H54 (cell line): ENCODE measurements around the gene CDH23.

ENCODE experiments used
- DNase-seq: peaks from one replicate; pipeline ENCODE4 v3.0.0; 2011; ENCODE audit warnings: low spot score, mixed read lengths; ENCODE audit not compliant: insufficient read length
- FAIRE-seq: peaks from 3 replicates; lab custom pipeline; 2011; peaks lifted over from hg19 to GRCh38; lab: Jason Lieb, UNC
- POLR2A ChIP-seq: IDR thresholded peaks from 2 replicates; pipeline ENCODE4 v1.6.1; 2011; ENCODE audit warnings: low read depth, mild to moderate bottlenecking, low read length

Gene CDH23

DNA sequence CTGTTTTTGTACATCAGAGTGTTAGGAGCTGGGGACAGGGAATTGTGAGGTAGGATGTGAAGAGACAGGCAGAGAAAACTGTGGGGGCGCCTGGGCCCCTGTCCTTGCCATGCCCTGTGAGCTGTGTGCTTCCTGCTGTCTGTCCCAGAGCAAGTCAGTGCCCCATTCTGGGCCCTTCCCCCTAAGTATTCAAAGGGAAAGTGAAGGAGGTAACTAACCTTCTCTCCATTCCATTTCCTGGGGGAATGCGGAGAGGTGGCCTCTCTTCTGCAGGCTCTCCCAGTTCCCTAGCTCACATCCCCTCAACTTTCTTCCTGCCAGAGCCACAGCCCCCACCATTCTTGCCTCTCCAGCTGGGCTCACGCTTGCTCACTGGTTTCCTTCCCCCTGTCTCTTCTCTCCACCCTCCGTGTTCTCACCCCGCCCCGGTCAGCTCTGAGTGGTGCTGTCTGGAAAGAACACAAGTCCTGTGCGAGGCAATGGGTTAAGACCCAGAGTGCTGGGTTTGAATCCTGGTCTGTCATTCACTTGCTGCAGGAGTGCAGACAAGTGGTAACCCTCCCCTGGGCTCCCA, 386.3 kb downstream of the CDH23 start:
- TF ChIP-seq POLR2A, result no peak
- FAIRE-seq, result no peak
- no peak for DNase-seq

DNA sequence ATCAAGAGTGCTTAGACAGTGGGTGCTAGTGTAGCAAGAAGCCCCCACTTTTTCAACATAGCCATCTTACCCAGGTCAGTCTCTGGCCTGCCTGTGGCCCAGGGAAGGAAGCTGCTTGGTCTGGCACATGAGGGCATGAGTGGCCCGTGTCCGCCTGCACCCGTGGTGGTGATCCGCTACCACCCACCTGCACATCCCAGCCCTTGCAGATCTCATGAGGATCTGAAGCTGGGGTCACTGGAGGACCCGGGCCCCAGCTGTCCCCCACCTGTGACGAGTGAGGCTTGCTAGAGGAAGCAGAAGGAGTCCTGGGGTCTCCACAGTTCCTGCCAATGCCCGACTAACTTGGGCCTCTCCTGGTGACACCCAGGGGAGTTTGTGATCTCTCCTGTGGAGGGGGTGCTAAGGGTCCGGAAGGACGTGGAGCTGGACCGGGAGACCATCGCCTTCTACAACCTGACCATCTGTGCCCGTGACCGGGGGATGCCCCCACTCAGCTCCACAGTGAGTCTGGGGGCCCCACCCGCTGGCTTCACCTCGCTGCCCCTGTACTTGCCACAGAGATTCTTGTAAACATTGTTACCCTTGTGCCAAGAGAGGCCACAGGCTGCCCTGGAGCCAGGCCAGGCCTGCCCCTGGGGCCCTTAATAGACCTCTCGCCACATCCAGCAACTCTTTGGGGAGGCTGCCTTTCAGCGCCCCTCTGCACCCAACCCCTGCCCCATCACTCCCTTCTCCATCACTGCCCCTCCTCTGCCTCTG, 387.4 kb downstream of the CDH23 start:
- DNase-seq (no peak), FAIRE-seq (no peak)
- TF ChIP-seq POLR2A, result no peak

DNA sequence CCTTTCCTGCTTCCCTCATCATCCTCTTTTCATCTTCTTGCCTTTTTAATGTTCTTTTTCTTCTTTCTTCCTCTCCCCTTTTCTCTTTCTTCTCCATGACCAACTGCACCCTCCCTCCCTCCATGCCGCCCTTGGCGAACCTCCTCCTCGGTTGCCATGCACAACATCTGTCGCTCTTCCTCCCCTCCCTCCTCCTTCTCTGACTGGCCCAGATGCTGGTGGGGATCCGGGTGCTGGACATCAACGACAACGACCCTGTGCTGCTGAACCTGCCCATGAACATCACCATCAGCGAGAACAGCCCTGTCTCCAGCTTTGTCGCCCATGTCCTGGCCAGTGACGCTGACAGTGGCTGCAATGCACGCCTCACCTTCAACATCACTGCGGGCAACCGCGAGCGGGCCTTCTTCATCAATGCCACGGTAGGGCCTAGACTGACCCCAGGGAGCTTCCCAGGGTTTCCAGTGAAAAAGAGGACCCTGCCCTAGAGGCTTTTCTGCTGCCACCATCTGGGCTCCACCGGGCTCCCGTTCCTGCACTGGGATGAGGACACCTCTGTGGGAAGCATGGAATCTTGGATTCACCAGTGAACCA, 388.1 kb downstream of the CDH23 start:
- no peak for TF ChIP-seq POLR2A
- FAIRE-seq (no peak), DNase-seq (no peak)

DNA sequence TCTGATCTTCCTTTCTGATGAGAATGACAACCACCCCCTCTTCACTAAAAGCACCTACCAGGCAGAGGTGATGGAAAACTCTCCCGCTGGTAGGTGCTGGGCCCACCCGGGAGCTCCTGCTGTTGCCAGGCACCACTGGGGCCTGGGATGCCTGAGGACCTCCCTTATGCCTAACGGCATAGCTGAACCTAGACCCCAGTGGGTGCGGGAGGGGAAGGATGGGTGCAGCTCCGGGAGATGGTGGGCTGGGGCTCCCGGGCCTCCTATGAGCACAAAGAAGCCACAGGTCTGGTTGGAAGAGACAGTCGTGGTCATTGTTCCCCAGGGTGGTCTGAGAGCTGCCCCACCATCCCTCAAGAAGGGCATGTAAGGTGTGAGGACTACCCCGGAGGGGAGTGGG, 392.2 kb downstream of the CDH23 start:
- TF ChIP-seq POLR2A, result no peak
- no peak for FAIRE-seq

DNA sequence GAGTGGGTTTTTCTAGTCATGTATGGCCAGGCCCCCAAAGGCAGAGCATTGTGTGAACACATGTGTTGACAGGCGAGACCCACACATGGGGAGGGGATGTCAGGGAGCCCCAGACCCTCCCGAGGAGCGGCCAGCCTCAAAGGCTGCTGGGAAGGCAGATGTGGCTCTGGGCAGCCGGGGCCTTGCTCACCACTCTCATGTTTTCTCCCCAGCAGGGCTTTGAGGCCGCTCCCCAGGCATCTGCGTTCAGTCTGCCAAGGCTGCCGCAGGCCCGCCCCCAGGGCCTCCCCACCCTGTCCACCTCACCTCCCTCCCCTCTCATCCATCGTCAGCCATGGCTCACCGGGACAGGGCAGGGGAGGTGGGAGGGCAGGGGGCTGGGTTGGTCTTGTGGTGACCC, 393.2 kb downstream of the CDH23 start:
- no peak for FAIRE-seq
- no peak for DNase-seq
- TF ChIP-seq POLR2A, result no peak

More for the DNA sequence above, 392.2 kb downstream of the CDH23 start:
- DNase-seq, result no peak

DNA sequence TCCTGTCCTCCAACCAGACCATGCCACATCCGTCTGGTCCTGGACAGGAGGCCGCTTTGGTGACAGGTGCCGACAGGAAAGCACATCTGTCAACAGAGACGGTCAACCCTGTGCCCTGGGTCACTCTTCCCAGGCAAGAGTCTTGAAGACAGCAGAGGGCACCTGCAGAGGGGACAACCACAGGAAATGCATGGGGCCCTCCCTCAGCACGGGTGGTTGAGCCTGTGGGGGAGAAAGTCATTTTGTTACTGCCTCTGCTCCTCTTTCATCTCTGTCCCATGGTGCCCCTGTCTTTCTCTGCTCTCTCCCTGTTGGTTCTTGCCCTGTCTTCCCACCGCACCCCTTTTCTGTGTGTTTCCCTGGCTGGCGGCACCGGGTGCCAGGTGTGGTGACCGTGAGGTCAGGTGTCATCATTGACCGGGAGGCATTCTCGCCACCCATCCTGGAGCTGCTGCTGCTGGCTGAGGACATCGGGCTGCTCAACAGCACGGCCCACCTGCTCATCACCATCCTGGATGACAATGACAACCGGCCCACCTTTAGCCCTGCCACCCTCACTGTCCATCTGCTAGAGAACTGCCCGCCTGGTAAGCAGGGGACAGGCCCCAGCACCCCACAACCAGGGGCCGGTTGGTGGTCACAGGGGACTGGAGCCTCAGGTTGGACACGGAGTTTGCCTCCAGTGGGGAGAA, 394.2 kb downstream of the CDH23 start:
- FAIRE-seq, result no peak
- no peak for DNase-seq
- TF ChIP-seq POLR2A, result no peak

DNA sequence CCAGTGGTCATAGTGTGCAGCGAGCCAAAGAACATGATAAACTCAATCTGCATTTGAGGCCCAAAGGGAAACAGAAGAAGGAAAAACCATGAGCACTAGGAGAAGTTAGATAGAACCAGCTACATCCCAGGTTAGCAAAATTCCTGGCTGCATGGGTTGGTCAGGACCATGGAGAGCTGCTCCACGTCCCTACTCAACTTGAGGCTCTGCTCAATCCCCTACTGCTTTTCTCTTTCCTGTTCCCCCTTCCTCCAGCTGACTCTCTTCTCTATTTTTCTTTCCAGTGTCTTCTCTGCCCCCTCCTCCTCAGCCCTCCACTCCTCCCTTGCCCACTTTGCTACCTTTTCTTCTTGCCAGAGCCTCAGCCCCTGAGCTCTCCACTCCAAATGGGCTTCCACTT, 398.5 kb downstream of the CDH23 start:
- no peak for TF ChIP-seq POLR2A
- DNase-seq (peak; percentile 54), FAIRE-seq (peak; percentile 73)

DNA sequence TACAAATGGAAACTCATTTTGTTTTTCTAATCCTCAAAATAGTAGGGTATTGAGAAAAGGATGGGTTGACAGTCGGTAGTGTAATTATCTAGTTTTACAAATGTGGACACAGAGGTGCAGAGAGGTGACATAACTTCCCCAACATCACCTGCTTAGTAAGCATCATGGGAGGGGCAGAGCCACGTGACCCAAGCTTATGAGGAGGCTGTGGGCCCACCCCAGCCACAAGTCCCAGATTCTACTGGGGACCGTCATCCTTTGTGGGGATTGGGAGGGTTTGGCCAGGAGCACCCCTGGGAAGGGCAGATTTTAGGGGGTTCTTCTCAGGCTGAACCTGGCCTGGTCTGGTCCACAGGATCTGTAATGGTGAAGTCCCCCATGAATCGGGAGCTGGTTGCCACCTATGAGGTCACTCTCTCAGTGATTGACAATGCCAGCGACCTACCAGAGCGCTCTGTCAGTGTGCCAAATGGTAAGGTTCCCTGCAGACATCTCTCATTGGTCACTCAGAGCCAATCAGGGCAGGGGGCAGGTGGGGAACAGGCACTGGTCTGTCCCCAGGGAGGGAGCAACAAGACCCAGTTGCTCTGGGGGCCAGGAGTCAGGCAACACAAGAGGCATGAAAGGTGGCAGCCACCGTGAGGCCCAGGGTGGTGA, 400.2 kb downstream of the CDH23 start:
- FAIRE-seq (no peak), DNase-seq (no peak)
- TF ChIP-seq POLR2A, result no peak

DNA sequence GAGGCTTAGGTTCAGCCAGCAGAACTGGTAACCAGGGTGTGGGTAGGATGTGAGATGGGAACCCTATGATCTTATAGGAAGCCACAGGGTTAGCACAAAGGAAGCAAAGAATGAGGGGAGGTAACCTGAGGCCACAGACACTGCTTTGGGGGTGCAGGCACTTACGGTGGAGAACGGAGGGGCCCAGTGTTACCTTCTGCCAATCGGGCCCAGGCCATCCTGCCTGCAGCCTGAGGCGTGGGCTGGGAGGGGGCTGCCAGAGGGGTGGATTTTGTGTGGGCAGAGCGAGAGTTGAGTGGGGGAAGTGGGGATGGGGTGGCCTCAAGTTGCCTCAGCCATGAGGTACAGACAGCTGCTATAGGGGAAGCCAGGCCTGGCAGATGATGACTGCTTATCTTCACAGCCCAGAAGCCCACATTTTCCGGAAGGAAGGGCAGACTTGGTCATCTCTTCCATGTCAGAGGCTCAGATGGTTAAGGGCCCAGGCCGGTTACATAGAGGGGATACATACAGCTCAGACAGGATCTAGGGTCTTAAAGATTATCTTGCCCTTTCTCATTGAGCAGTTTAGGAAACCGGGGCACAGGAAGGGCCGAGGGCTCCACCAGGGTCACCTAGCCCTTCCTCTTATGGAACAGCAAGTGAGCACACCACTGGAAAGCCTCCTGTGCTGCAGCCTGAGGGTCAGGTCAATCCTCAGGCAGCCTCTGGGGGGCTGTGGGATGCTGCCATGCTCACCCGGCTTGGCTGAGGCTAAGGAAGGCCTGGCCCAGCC, 401.0 kb downstream of the CDH23 start:
- no peak for TF ChIP-seq POLR2A
- DNase-seq (no peak), FAIRE-seq (no peak)

DNA sequence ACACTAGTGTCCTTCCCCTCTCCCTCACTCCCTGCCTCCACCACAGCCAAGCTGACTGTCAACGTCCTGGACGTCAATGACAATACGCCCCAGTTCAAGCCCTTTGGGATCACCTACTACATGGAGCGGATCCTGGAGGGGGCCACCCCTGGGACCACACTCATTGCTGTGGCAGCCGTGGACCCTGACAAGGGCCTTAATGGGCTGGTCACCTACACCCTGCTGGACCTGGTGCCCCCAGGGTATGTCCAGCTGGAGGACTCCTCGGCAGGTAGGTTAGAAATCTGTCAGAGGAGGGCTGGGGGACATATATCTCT, 401.5 kb downstream of the CDH23 start:
- TF ChIP-seq POLR2A, result no peak
- no peak for FAIRE-seq
- no peak for DNase-seq

DNA sequence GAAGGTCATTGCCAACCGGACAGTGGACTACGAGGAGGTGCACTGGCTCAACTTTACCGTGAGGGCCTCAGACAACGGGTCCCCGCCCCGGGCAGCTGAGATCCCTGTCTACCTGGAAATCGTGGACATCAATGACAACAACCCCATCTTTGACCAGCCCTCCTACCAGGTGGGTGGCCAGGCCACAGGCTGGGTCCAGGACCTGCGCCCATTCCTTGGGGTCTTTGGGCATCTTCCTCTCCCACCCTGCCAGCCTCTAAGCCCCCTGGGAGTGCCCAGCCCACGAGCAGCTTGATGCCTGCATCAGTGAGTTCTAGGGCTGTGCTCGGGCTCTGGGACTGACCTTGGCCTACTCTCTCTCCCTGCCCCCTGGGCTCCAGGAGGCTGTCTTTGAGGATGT, 402.4 kb downstream of the CDH23 start:
- DNase-seq (no peak), FAIRE-seq (no peak)
- TF ChIP-seq POLR2A, result no peak

DNA sequence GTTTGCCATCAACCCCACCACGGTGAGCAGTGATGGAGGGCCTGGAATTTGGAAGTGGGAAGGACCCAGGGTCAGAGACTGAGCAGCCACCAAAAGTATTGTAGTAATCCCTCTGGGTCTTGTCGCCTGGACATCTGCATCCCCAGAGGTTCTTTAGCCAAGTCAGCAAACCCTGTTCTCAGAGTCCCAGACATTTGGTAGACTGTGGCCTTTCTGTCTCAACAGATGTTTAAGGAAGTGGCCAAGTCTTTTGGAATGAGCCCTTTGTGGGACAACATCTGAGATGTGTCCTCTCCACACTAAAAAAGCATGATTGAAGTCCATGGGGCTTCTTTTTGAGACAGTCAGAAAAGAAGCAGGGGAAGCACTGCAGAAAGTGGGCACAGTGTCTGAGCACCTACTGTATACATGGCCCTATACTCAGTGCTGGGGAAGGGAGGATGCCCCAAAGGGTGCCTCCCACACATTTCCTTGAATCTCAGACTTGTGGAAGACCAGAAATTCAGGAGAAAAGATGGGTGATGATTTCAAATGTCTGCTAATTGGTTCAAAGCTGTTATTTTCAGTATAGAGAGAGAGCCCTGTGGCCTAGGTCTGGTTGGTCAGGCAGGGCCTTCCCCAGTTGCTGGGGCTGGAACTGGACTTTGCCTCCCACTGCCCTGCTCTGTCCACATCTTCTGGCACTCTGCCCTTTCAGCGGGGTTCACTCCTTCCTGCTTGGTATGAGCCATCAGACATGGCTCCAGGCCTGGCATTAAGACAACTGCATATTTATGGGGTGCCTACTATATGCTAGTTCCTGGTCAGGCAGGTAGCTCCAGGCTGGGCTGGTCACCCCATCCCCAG, 403.1 kb downstream of the CDH23 start:
- no peak for DNase-seq
- FAIRE-seq, result no peak
- no peak for TF ChIP-seq POLR2A
